Measurements from ENCODE around the gene ADGRA1. TPM values are rescaled to one million over a fixed set of nuclear protein-coding genes. Genes with fewer than 3 reads are reported as not detected.

ADGRA1 gene
- total RNA-seq, 4 donors from 2014 or later, result under 0.01 TPM; not detected in 3

DNA sequence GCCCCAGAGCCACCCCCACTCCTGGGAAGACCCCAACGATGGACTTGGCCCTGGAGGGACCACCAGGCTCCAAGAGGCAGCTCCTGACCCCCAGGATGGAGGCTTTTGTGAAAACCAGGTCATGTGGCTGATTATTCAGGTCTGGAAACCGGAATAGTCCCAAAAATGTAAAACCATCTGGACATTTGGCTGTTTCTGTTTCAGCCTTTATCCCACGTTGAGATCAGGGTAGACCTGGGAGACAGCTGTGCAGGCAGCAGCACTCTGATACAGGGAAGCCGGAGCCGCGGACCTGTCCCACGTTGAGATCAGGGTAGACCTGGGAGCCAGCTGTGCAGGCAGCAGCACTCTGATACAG lies 7.1 kb upstream of the ADGRA1 start:
- no peaks in the 10 kb centered on the region for H3K36me3 ChIP-seq
- peaks cover 0 to 39% of the 10 kb centered on the region in 2 donors for H3K27me3 ChIP-seq
- WGBS, 2 donors, result 60 to 63% methylated on average over 7 of the region's 7 CpGs
- H3K9me3 ChIP-seq, result no peaks in the 10 kb centered on the region
- no peaks in the 10 kb centered on the region for H3K4me1 ChIP-seq
- TF ChIP-seq EP300 (IDR thresholded peaks at IDR 0.05) (no peak), CTCF (IDR thresholded peaks at IDR 0.05) (no peak), POLR2A (IDR thresholded peaks at IDR 0.05) (no peak)
- H3K4me3 ChIP-seq, result no peak overlapping the region
- no peak for DNase-seq (ENCODE audit: low spot score in 2 of 2)
- H3K27ac ChIP-seq, result no peak overlapping the region

DNA sequence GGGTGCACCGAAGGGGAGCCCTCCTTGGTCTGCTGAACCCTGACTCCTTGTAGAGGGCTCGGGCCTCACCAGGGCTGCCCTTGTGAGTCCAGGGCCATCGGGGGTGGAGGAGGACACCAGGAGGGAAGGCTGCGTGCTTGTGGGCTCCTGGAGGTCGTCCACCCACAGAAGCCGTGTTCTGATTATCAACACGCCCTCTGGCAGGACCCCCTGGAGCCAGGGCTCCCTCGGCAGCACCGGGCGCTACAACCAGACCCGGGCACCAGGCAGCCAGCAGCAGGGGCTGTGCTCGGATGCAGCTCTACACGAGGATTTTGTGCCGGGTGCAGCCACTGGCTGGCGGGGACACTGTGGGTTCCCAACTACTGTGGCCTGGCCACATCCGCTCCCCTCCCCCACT lies 6.1 kb upstream of the ADGRA1 start:
- 78 to 87% methylated on average over 6 to 10 of the region's 16 CpGs for WGBS, 2 donors
- H3K9me3 ChIP-seq, result no peaks in the 10 kb centered on the region
- H3K36me3 ChIP-seq, result no peaks in the 10 kb centered on the region
- H3K4me1 ChIP-seq, result no peaks in the 10 kb centered on the region
- H3K27ac ChIP-seq, result no peak overlapping the region
- DNase-seq (ENCODE audit: low spot score in 2 of 2), result no peak
- H3K27me3 ChIP-seq, result peaks cover 0 to 41% of the 10 kb centered on the region in 2 donors
- no peak overlapping the region for H3K4me3 ChIP-seq
- TF ChIP-seq EP300 (IDR thresholded peaks at IDR 0.05), result no peak
- TF ChIP-seq CTCF (IDR thresholded peaks at IDR 0.05), result no peak

DNA sequence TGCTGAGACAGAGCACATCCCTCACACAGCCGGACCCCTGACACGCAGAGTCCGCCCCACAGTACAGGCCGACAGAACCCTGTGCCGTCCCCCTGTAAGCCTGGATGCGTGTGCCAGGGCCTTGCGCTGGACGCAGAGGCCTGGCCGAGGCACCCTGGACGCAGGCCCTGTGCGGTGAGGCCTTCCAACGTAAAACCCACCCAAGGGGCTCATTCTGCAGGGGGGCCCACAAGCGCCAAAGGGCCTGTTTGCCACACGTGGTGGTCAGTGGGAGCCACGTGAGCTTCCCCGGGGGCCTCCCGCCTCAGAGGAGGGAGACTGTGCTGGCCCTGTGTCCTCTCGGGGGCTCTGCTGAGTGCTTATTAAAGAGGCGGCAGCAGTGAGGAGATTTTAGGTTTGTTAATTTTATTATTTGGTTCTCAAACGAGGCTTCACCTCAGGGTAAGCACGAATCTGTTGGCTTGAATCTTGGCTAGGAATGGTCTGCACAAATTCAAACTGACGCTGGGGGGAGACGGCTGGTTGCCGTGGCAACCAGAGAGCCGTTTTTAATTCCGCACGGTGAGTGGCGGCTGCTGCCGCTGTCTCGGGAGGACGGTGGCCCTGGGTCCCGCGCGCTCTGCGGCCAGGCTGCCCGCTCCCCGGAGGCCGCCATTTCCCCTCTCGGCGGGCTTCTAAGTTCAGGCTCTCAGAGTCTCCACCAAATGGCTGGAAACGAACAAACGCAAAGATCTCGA lies 4.9 kb upstream of the ADGRA1 start:
- TF ChIP-seq CTCF (IDR thresholded peaks at IDR 0.05), result no peak
- no peak for TF ChIP-seq POLR2A (IDR thresholded peaks at IDR 0.05)
- no peak for TF ChIP-seq EP300 (IDR thresholded peaks at IDR 0.05)
- 63 to 67% methylated on average over 31 to 39 of the region's 43 CpGs for WGBS, 2 donors
- no peaks in the 10 kb centered on the region for H3K36me3 ChIP-seq

DNA sequence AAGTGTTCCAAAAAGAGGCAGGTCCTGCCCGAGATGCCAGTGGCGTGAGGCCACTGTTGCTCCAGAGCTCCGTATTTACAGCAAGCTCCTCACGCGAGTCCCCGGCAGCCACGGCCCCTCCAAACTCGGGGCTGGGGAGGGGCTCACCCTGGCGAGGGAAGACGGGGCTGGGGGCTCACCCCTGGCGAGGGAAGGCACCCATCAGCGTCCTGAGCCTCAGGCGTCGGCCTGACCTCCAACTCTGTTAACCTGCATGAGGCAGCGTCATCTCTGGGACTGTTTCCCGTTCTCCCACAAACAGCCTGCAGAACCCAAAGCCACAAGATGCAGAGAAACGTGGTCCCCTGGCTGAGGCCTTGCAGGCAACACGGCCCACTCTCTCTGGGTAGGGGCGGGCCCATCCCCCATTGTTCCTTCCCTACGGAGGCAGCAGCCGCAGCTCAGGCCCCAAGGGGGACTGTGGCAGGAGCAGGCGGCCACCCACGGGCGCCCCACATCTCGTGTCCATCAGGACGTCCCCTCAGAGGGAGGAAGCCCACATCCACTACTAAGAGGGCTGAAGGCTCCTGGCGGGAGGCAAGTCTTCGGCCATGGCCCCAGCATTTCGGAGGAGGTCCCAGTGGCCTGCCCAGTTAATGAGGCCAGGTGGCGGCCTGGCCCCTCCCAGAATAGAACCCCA lies 4.2 kb upstream of the ADGRA1 start:
- Histone ChIP-seq H3K36me3 (no peaks in the 10 kb centered on the region), H3K4me3 (no peak overlapping the region), H3K4me1 (peaks cover 0 to 14% (median 0%) of the 10 kb centered on the region in 4 donors), H3K27me3 (peaks cover 0 to 56% of the 10 kb centered on the region in 2 donors), H3K9me3 (no peaks in the 10 kb centered on the region), H3K27ac (no peak overlapping the region)
- DNase-seq (ENCODE audit: low spot score in 2 of 2), result no peak
- WGBS, 2 donors, result 59 to 69% methylated on average over 11 to 21 of the region's 30 CpGs
- TF ChIP-seq POLR2A (IDR thresholded peaks at IDR 0.05) (no peak), EP300 (IDR thresholded peaks at IDR 0.05) (no peak), CTCF (IDR thresholded peaks at IDR 0.05) (no peak)

More for the DNA sequence above, 4.9 kb upstream of the ADGRA1 start:
- Histone ChIP-seq H3K27ac (no peak overlapping the region), H3K4me1 (peaks cover 0 to 7% (median 0%) of the 10 kb centered on the region in 4 donors), H3K9me3 (no peaks in the 10 kb centered on the region), H3K27me3 (peaks cover 0 to 51% of the 10 kb centered on the region in 2 donors), H3K4me3 (no peak overlapping the region)
- DNase-seq (ENCODE audit: low spot score in 2 of 2), result no peak

DNA sequence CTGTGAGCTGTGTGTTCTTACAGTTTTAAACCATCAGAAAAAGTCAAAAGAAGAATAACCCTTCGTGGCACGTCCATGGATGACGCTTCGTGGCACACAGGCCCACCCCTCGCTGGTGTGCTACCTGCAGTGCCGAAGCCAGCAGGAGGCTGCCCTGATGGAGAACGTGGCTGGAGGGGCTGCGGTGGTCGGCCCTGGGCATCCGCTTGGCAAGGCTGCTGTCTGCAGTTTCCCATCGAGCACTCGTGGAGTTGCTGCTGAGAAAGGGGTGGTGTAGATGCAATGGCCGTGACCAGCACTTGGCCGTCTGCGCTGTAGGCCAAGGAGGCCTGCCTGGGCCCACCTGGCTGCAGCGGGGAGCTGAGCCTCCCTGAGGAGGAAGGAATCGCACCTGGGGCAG lies 3.2 kb upstream of the ADGRA1 start:
- H3K4me3 ChIP-seq, result no peak overlapping the region
- no peak for DNase-seq (ENCODE audit: low spot score in 2 of 2)
- peaks cover 0 to 65% of the 10 kb centered on the region in 2 donors for H3K27me3 ChIP-seq
- TF ChIP-seq POLR2A (IDR thresholded peaks at IDR 0.05), result no peak
- no peak for TF ChIP-seq EP300 (IDR thresholded peaks at IDR 0.05)
- no peak for TF ChIP-seq CTCF (IDR thresholded peaks at IDR 0.05)
- no peak overlapping the region for H3K27ac ChIP-seq
- 89 to 94% methylated on average over 9 to 14 of the region's 17 CpGs for WGBS, 2 donors
- H3K36me3 ChIP-seq, result no peaks in the 10 kb centered on the region
- H3K9me3 ChIP-seq, result no peaks in the 10 kb centered on the region
- H3K4me1 ChIP-seq, result peaks cover 0 to 19% (median 0%) of the 10 kb centered on the region in 4 donors
